OCI-LY1 (cell line): ENCODE data around the gene POU2AF1.

Source experiments
- EZH2 ChIP-seq: fragments of 200-600 bp; sonication (generic), shearing (Covaris generic); IDR thresholded peaks from 2 replicates; pipeline ENCODE4 v1.8.0; 2017; ENCODE audit warnings: borderline replicate concordance, mixed run types, mild to moderate bottlenecking, antibody characterized with exemption, low read length, moderate library complexity, mixed read lengths
- TF ChIP-seq, protein P1 (sequence below): fragments of 200-600 bp; sonication (generic), shearing (Covaris generic); IDR thresholded peaks from 2 replicates; pipeline ENCODE4 v1.5.1; 2017; ENCODE audit warnings: mild to moderate bottlenecking, antibody characterized with exemption, low read length, moderate library complexity, mixed read lengths

DNA sequence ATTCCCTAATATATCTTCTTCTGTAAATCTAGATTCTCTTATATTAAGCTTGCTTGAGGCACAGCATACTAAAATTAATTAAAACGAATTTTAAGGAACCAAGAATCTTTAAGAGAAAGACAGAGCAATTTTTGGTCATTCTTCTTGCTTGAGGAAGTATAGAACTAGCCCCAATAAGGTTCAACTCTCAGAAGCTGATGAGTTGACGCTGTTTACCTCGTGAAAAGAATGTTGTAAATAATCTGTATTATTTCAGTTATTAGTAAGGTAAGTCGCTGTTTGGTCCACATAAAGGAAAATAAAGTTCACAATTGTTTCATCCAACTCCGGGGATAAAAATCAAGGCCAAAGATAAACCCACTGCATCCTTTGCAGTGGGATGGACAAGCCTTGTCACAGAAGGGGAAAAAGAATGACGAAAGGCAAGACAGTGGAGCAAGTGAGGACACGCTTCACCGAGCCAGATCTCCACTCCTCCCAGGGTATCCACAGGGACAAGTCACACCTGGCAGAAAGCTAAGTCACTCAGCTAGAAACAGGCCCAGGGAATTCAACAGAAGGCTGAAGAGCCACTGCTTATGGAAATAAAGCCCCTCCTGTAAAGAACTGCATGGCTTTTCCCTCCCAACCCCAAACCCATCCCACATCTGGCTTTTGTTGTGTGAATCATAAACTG, 752 bp downstream of the POU2AF1 start:
- TF ChIP-seq, protein P1, sequence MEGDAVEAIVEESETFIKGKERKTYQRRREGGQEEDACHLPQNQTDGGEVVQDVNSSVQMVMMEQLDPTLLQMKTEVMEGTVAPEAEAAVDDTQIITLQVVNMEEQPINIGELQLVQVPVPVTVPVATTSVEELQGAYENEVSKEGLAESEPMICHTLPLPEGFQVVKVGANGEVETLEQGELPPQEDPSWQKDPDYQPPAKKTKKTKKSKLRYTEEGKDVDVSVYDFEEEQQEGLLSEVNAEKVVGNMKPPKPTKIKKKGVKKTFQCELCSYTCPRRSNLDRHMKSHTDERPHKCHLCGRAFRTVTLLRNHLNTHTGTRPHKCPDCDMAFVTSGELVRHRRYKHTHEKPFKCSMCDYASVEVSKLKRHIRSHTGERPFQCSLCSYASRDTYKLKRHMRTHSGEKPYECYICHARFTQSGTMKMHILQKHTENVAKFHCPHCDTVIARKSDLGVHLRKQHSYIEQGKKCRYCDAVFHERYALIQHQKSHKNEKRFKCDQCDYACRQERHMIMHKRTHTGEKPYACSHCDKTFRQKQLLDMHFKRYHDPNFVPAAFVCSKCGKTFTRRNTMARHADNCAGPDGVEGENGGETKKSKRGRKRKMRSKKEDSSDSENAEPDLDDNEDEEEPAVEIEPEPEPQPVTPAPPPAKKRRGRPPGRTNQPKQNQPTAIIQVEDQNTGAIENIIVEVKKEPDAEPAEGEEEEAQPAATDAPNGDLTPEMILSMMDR = no peak
- TF ChIP-seq EZH2 = no peak
